ENCODE measurements around the gene ID2.

DNA sequence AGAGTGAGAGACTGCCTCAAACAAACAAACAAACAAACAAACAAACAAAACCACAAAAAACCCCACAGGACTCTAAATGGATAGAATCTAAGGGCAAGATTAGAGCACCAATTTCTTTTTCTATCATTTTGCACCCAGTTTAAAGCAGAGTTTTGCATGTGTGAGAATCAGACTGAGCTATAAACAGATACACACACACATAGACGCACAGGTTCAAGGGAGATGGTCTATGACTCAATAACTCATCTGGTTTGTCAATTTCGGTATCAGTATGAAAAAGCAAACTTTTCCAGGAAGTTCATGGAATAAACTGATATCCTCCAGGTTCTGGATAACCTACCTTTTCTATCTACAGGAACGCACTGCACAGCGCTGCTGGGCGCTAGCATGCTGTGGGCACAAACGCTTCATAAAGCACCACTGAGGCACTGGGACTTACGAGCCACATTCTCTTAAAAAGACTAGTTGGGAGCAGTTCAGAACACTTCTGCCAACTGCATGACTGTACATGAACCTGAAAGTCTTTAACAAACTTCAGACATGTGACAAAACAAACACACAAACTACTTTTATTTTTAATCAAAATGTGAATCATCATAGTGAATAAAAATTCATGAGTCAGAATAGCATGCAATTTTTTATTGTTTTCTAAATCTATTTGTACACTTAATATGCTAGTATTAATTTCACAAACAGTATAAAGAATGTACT lies 46.6 kb downstream of the ID2 start:
- TF ChIP-seq POLR2A (IDR thresholded peaks at IDR 0.05) (no peak), POLR2AphosphoS5 (IDR thresholded peaks at IDR 0.05) (no peak), EP300 (IDR thresholded peaks at IDR 0.05) (no peak)
- TF ChIP-seq, protein P1, sequence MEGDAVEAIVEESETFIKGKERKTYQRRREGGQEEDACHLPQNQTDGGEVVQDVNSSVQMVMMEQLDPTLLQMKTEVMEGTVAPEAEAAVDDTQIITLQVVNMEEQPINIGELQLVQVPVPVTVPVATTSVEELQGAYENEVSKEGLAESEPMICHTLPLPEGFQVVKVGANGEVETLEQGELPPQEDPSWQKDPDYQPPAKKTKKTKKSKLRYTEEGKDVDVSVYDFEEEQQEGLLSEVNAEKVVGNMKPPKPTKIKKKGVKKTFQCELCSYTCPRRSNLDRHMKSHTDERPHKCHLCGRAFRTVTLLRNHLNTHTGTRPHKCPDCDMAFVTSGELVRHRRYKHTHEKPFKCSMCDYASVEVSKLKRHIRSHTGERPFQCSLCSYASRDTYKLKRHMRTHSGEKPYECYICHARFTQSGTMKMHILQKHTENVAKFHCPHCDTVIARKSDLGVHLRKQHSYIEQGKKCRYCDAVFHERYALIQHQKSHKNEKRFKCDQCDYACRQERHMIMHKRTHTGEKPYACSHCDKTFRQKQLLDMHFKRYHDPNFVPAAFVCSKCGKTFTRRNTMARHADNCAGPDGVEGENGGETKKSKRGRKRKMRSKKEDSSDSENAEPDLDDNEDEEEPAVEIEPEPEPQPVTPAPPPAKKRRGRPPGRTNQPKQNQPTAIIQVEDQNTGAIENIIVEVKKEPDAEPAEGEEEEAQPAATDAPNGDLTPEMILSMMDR (IDR thresholded peaks at IDR 0.05) = no peak
